ENCODE measurements around the gene NT5DC3.

Gene NT5DC3

DNA sequence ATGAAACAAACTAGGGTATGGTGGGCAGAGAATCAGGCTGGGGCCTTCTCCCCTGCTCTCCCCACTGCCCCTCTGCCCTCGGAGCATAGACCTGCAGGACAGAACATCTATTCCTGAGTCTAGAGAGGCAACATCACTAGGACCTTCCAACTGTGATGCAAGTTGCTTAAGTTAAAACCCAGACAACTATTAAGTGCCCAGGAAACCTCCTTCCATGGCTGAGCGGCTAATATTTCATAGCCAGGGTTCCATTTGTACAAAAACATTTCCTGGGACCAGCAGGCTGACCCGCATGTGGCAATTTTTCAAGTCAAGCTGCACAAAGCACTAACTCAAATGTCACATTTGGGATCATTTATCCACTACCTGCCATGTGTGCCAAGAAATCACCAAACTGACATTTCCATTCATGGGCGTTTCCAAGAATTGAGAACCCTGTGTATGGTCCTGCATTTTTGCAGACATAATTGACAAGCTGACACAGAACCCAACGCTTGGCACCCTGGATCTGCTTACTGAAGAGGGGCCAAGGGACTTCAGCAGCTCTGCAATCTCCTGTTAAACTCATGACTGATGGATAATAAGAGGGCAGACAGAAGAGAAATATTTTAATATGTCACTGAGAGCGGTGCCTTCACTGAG lies 32.7 kb downstream of the NT5DC3 start:
- FAIRE-seq = no peak

DNA sequence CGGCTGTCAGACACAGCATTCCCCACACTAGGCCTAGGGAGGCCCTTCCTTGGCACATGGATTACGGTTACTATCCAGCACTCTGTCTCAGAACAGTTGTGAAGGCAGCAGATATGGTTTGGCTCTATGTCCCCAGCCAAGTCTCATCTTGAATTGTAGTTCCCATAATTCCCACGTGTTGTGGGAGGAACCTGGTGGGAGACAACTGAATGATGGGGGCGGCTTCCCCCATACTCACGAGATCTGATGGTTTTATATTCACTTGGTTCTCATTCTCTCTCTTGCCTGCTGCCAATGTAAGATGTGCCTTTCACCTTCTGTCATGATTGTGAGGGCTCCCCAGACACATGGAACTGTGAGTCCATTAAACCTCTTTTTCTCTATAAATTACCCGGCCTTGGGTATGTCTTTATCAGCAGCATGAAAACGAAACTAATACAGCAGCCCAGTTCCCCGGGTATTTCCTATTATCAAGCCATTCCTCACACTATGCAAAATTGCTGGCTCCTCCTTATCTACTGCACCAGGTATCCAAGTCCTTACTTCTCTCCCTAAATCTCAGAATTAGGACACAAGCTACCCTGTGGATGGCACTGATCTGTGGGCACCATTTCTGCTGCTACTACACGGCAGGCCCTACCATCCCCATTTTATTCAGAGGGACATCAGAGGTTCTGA lies 33.3 kb downstream of the NT5DC3 start:
- no peak for FAIRE-seq

DNA sequence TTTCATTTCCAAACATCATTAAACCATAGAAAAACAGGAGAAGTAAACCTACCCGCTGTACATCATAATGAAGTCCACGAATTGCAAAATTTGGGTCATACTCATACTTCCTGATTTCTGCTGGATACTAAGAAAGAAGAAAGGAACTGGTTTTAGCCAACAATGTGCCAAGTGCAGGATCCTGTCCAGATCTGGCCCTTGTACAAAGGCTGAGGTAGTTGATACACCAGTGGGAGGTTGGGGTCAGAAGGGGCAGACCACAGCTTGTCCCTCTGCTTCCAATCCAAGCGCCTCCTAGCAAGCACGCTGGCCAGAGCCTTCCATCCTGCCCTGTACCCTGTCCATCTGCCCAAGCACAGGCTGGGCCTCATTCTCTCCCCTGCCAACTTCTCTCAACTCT lies 34.2 kb downstream of the NT5DC3 start:
- no peak for FAIRE-seq

DNA sequence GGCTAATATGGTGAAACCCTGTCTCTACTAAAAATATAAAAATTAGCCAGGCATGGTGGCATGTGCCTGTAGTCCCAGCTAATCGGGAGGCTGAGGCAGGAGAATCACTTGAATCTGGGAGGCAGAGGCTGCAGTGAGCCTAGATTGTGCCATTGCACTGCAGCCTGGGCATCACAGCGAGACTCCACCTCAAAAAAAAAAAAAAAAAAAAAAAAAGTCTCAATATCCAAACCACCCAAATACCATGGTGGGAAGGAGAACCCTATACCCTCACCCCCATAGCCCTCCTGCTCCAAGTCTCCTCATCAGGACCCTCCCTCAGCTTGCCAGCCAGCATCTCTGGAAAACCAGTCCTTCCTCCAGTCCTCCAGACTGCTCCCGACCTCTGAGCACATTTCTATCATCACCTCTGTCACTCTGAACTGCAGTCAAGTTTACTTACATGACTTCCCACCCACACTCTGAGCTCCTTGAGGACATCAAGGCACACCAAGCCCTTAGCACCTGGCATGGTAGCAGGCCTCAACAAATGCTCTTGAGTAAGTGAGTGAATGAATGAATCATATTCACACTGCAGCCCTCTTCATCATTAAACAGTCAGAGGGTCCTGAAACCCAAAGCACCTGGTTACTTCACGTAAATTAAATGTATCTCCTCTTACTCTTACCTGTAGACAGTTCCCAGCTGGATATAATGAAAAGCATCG lies 35.2 kb downstream of the NT5DC3 start:
- FAIRE-seq = no peak

DNA sequence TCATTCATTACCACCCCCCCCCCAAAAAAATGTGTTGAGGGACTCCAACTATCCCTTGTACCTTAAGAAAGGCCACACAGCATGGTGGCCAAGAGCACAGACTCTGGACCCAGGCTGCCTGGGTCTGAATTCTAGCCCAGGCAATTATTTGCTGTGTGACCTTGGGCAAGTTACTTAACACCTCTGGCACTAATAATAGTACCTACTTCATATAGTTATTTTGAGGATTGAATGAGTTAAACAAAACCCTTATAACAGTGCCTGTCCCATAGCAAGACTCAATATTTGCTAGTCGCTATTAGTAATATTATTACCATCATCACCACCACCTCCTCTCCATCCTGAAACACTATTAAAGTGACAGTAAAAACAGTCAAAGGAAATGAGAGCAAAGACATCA lies 37.2 kb downstream of the NT5DC3 start:
- FAIRE-seq = no peak

- FAIRE-seq = no peak
Observed at GRCh38 chr12:103802586-103802886, 38.5 kb downstream of the NT5DC3 start.

DNA sequence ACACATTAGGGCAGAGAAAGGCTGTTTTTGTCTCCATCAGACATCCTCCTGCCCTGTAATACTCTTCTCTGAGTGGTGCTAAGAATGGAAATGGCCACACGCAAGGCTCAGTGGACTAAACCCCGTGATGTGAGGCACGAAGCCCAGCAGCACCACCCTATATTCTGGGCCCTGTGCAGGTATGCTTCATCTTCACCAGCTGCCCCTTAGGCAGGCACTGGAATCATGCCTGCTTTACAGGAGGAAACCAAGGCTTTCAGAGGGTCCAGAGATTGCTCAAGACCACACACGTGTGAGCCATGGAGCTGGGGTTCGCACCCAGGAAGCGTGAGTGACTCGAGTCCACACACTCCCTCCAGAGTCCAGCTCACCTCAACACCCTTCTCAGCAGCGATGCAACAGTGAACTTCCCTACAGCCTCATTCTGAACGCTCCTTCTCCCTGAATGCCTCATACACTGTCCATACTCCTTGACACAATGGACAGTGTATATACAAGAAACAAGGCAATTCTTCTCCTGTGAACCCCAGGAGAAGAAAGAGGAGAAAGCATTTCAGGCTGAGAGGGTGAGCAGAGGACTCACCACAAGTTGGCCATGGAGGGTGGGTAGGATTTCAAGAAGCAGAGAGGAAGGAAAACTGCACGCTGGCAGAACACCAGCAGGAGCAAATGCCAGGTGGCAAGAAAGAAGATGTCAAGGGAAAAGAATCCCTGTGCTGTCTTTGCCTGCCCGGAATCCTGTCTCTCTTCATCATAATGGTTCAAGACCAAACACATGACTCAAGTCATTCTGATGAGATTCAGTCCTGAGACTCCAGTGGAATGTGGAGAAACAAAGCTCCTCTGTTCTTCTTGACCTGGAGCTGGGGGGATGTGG lies 39.1 kb downstream of the NT5DC3 start:
- no peak for FAIRE-seq

DNA sequence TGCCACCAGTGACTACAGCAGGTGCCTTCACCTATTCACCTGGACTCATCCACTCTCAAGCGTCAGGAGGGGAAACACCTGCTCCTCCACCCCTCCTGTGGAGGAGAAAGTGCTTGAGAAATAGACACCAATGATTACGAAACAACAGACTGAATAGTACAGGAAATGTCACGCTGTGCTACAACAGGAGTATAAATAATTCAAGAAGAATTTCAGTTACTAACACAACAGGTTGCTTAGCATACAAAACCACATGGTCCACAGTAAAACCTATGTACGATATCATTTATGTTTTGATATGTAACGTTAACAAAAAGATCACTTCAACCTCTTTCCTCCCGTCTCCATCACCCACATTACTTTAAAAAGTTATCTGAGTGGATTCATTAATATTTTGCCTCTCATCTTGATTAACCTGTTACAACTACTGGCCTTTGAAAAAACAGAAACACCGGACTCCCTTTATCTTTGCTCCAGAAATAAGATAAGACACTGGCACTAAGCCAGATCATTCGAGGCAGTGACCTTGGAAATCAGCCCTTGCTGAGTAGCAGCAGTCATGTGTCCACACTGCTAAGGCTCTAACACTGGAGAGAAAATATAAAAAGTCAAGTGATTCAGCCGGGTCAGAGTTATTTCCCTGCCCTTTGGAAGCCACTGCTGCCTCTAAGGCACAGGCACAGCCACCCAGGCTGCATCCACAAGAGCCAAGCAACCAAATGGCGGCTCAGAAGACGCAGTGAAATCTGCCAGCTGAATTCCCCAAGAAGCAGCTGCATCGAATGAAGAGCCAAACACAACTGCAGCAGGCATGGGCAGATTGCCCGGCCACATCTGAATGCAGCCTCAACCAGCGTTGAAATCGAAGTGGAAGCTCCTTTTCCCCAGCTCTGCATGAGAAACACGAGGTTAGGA lies 40.9 kb downstream of the NT5DC3 start:
- no peak for FAIRE-seq

GRCh38 chr12:103799504-103799856 lies 41.6 kb downstream of the NT5DC3 start:
- no peak for FAIRE-seq

GRCh38 chr12:103798586-103798985 lies 42.4 kb downstream of the NT5DC3 start:
- FAIRE-seq = no peak

- FAIRE-seq = no peak
Observed at GRCh38 chr12:103794309-103795213, 46.5 kb downstream of the NT5DC3 start.

- no peak for FAIRE-seq
Observed at GRCh38 chr12:103793512-103794045, 47.5 kb downstream of the NT5DC3 start.

DNA sequence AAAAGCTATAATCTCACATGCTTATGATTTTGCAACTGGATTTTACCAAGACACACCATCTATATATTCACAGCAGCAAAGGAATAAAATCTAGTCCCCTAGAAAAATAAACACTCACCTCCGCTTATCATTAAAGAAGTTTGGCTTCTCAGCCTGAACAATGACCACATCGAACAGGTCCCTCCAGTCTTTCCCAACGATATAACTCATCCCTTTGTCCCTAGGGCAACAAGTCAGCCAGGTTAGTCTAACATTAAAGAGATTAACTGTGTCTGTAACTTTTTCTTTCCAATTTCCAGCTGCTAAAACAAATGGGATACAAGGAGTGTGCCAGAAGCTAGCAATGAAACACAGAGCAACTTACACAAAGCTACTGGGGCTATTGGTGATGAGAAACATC lies 48.0 kb downstream of the NT5DC3 start:
- no peak for FAIRE-seq

- no peak for FAIRE-seq
Observed at GRCh38 chr12:103791350-103791920, 49.6 kb downstream of the NT5DC3 start.

DNA sequence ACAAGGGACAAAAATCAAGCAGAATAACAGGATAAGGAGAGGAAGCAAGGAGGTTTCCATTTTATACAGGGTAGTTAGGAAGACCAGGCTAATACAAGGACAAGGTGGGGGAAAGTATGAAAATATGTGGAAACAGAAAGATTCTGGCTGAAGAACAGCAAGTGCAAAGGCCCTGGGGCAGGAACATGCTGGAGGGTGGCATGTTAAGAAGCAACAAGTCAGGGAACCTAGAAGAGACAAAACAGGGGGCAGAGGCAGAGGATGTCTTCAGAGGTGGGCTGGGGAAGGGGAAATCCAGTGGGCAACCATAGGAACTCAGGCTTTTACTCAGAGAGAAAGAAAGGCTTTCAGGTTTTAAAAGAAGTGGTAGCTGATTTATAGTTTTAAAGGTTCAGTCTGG lies 54.8 kb downstream of the NT5DC3 start:
- FAIRE-seq = no peak

- FAIRE-seq = no peak
Observed at GRCh38 chr12:103785243-103786031, 55.6 kb downstream of the NT5DC3 start.

GRCh38 chr12:103783744-103784664 lies 57.0 kb downstream of the NT5DC3 start:
- FAIRE-seq = no peak

GRCh38 chr12:103782399-103782798 lies 58.6 kb downstream of the NT5DC3 start:
- no peak for FAIRE-seq

- no peak for FAIRE-seq
Observed at GRCh38 chr12:103780992-103781391, 60.0 kb downstream of the NT5DC3 start.
